IMR-90 (cell line): ENCODE measurements around the gene AFAP1L2. TPM values are rescaled to one million over a fixed set of nuclear protein-coding genes. Genes with fewer than 3 reads are reported as not detected.
A peak's percentile ranks its signal among the peaks of the same experiment; 100 is the strongest.

ENCODE experiments used
- ATAC-seq: fragments of 200-7000 bp; cut with Tn5 transposase; 2 replicates; pipeline ENCODE4 v1.9.1; 2020; ENCODE audit warnings: low read depth, mild to moderate bottlenecking, moderate library complexity
- BruUV-seq: library from RNA; stranded (reverse); fragments of 400-500 nt; replicated peaks from 2 replicates; lab custom pipeline; 2021; lab: Mats Ljungman, UMichigan
- CTCF ChIA-PET: fragments of 300-600 bp; formaldehyde crosslinking; extraction: SDS; loops from one replicate; lab custom pipeline; 2021; ENCODE audit warnings: antibody characterized with exemption; lab: Yijun Ruan, JAX
- POLR2A ChIA-PET: fragments of 300-600 bp; sonication (Branson Sonifier 250); formaldehyde crosslinking; loops from one replicate; lab custom pipeline; 2022; ENCODE audit warnings: antibody characterized with exemption; ENCODE audit not compliant: unreplicated experiment; lab: Charles Lee
- DNase-seq: peaks from one replicate; pipeline ENCODE4 v3.0.0; 2013
- H2AFZ ChIP-seq: replicated peaks from 2 replicates; pipeline ENCODE3; 2013; ENCODE audit warnings: low read length, mild to moderate bottlenecking; ENCODE audit not compliant: poor library complexity
- H2AK5ac ChIP-seq: 2 replicates; pipeline ENCODE4 v1.6.1; 2013; ENCODE audit warnings: low read depth, low read length, inconsistent platforms
- H2AK9ac ChIP-seq: replicated peaks from 2 replicates; pipeline ENCODE3; 2013; ENCODE audit warnings: mild to moderate bottlenecking, low read depth, low read length, moderate library complexity; ENCODE audit not compliant: poor library complexity
- H2BK120ac ChIP-seq: 2 replicates; pipeline ENCODE4 v1.6.1; 2013; ENCODE audit warnings: low read depth, low read length, inconsistent platforms
- H2BK15ac ChIP-seq: 3 replicates; pipeline ENCODE4 v1.6.1; 2013; ENCODE audit warnings: low read depth, low read length, inconsistent platforms
- H2BK20ac ChIP-seq: 2 replicates; pipeline ENCODE4 v1.6.1; 2013; ENCODE audit warnings: low read depth, mild to moderate bottlenecking, inconsistent platforms, low read length, moderate library complexity
- H2BK5ac ChIP-seq: 2 replicates; pipeline ENCODE4 v1.6.1; 2013; ENCODE audit warnings: mild to moderate bottlenecking, low read depth, low read length, inconsistent platforms; ENCODE audit not compliant: poor library complexity, severe bottlenecking
- H3K14ac ChIP-seq: replicated peaks from 2 replicates; pipeline ENCODE4 v1.6.1; 2013; ENCODE audit warnings: low read depth, low read length, inconsistent platforms
- H3K18ac ChIP-seq: 2 replicates; pipeline ENCODE4 v1.6.1; 2013; ENCODE audit warnings: low read depth, low read length, control low read depth
- H3K23ac ChIP-seq: 2 replicates; pipeline ENCODE4 v1.6.1; 2013; ENCODE audit warnings: low read depth, low read length, inconsistent platforms
- H3K27ac ChIP-seq: 2 replicates; pipeline ENCODE4 v1.5.1; 2013; ENCODE audit warnings: mild to moderate bottlenecking, control low read depth, low read length; ENCODE audit not compliant: insufficient read depth
- H3K27me3 ChIP-seq: 2 replicates; pipeline ENCODE4 v1.6.1; 2013; ENCODE audit warnings: low read length; ENCODE audit not compliant: control insufficient read depth, insufficient read depth
- H3K36me3 ChIP-seq: 2 replicates; pipeline ENCODE4 v1.6.1; 2013; ENCODE audit warnings: low read length, mixed read lengths; ENCODE audit not compliant: control insufficient read depth, insufficient read depth
- H3K4ac ChIP-seq: 2 replicates; pipeline ENCODE4 v1.6.1; 2013; ENCODE audit warnings: low read depth, low read length, inconsistent platforms
- H3K4me1 ChIP-seq: 2 replicates; pipeline ENCODE4 v1.6.1; 2013; ENCODE audit warnings: low read length, mixed read lengths; ENCODE audit not compliant: control insufficient read depth, insufficient read depth
- H3K4me2 ChIP-seq: 2 replicates; pipeline ENCODE4 v1.6.1; 2013; ENCODE audit warnings: low read depth, mild to moderate bottlenecking, control low read depth, low read length, moderate library complexity
- H3K4me3 ChIP-seq: 2 replicates; pipeline ENCODE4 v1.5.1; 2013; ENCODE audit warnings: low read depth, mild to moderate bottlenecking, control low read depth, low read length, moderate library complexity; ENCODE audit not compliant: insufficient read depth
- H3K56ac ChIP-seq: 2 replicates; pipeline ENCODE4 v1.6.1; 2013; ENCODE audit warnings: low read length, inconsistent platforms; ENCODE audit not compliant: insufficient read depth; ENCODE audit errors: extremely low read depth
- H3K79me1 ChIP-seq, 2 experiments: 2 replicates each; pipeline ENCODE4 v1.6.1; 2013; ENCODE audit warnings: low read length in 2 of 2, inconsistent platforms in 1 of 2, low read depth in 1 of 2
- H3K9ac ChIP-seq: 2 replicates; pipeline ENCODE4 v1.6.1; 2013; ENCODE audit warnings: low read depth, low read length, control low read depth
- H3K9me1 ChIP-seq: 2 replicates; pipeline ENCODE4 v1.6.1; 2013; ENCODE audit warnings: low read length, inconsistent platforms; ENCODE audit not compliant: insufficient read depth
- H3K9me3 ChIP-seq: 2 replicates; pipeline ENCODE4 v1.6.1; 2013; ENCODE audit warnings: low read length; ENCODE audit not compliant: control insufficient read depth, insufficient read depth
- H4K20me1 ChIP-seq: 2 replicates; pipeline ENCODE4 v1.6.1; 2013; ENCODE audit warnings: low read length, inconsistent platforms; ENCODE audit not compliant: insufficient read depth
- H4K5ac ChIP-seq: 2 replicates; pipeline ENCODE4 v1.6.1; 2013; ENCODE audit warnings: mild to moderate bottlenecking, low read depth, low read length, control low read depth
- H4K8ac ChIP-seq, 2 experiments: 2 replicates each; pipeline ENCODE4 v1.6.1; 2013; ENCODE audit warnings: low read depth in 2 of 2, low read length in 2 of 2, control low read depth in 1 of 2, inconsistent platforms in 1 of 2
- H4K91ac ChIP-seq: 2 replicates; pipeline ENCODE4 v1.6.1; 2013; ENCODE audit warnings: low read depth, low read length, inconsistent platforms; ENCODE audit not compliant: insufficient read depth
- BHLHE40 ChIP-seq: fragments of 150-350 bp; IDR thresholded peaks from 2 replicates; pipeline ENCODE4 v1.6.1; 2016; ENCODE audit warnings: mild to moderate bottlenecking, low read depth, low read length
- CEBPB ChIP-seq: IDR thresholded peaks from 2 replicates; pipeline ENCODE4 v1.6.1; 2012; ENCODE audit warnings: low read depth, low read length, improper control_type of control experiment
- CHD1 ChIP-seq: IDR thresholded peaks from 2 replicates; pipeline ENCODE4 v1.6.1; 2012; ENCODE audit warnings: low read depth, low read length, improper control_type of control experiment
- ELK1 ChIP-seq: fragments of 150-350 bp; IDR thresholded peaks from 2 replicates; pipeline ENCODE4 v1.6.1; 2016; ENCODE audit warnings: low read depth, mild to moderate bottlenecking, low read length, moderate library complexity, borderline replicate concordance
- MAZ ChIP-seq: IDR thresholded peaks from 2 replicates; pipeline ENCODE4 v1.6.1; 2012; ENCODE audit warnings: low read depth, mild to moderate bottlenecking, low read length, improper control_type of control experiment, moderate library complexity, borderline replicate concordance
- MXI1 ChIP-seq: IDR thresholded peaks from 2 replicates; pipeline ENCODE4 v1.6.1; 2012; ENCODE audit warnings: low read depth, mild to moderate bottlenecking, low read length, moderate library complexity, borderline replicate concordance
- NFE2L2 ChIP-seq: fragments of 150-350 bp; IDR thresholded peaks from 2 replicates; pipeline ENCODE4 v1.6.1; 2016; ENCODE audit warnings: low read depth, mild to moderate bottlenecking, low read length
- RAD21 ChIP-seq: IDR thresholded peaks from 2 replicates; pipeline ENCODE4 v1.6.1; 2012; ENCODE audit warnings: low read length, improper control_type of control experiment
- RCOR1 ChIP-seq: IDR thresholded peaks from 2 replicates; pipeline ENCODE4 v1.6.1; 2012; ENCODE audit warnings: mild to moderate bottlenecking, low read length, improper control_type of control experiment; ENCODE audit not compliant: insufficient replicate concordance
- RFX5 ChIP-seq: IDR thresholded peaks from 2 replicates; pipeline ENCODE4 v1.8.0; 2012; ENCODE audit warnings: low read depth, mild to moderate bottlenecking, low read length, moderate library complexity
- SMC3 ChIP-seq: fragments of 150-350 bp; IDR thresholded peaks from 2 replicates; pipeline ENCODE4 v1.6.1; 2016; ENCODE audit warnings: low read depth, mild to moderate bottlenecking, antibody characterized with exemption, low read length, moderate library complexity
- WGBS, 2 experiments: methylation state at CpG; one replicate each; pipeline versions ENCODE4 v1.1.5 to v1.1.7; 2013; ENCODE audit warnings: missing lambda C conversion rate in 2 of 2; ENCODE audit not compliant: insufficient read length in 1 of 2; ENCODE audit errors: extremely low coverage in 2 of 2; 5-methylcytosine and 5-hydroxymethylcytosine counted together
- dilution Hi-C: fragments of 300-500 bp; cut with HindIII; formaldehyde crosslinking; loops from one replicate; pipeline ENCODE4 v1.14.3; 2018; ENCODE audit warnings: low sequenced_read_pairs; ENCODE audit not compliant: unreplicated experiment
- in situ Hi-C: fragments of 300-500 bp; cut with MboI; formaldehyde crosslinking; loops from 3 replicates; pipeline ENCODE4 v1.14.3; 2019; ENCODE audit warnings: low sequenced_read_pairs, inconsistent platforms, mixed read lengths
- intact Hi-C: fragments of 100-400 bp; cut with micrococcal nuclease; formaldehyde crosslinking; loops from 2 replicates; pipeline ENCODE4 v1.10.0; 2022
- polyA plus RNA-seq, 3 experiments: library from polyadenylated mRNA; depleted of rRNA; stranded (reverse); fragments of >200 nt; gene quantifications; 2 replicates each; pipeline ENCODE4 v1.2.3, GENCODE V29; 2012; ENCODE audit warnings: low replicate concordance in 1 of 3
- total RNA-seq: library from RNA; depleted of rRNA; stranded (reverse); fragments of >200 nt; gene quantifications from 2 replicates; pipeline ENCODE4 v1.2.3, GENCODE V29; 2012

Gene AFAP1L2
- total and polyA plus RNA-seq, 2 of the 4 experiments (the other 2 are of a cell fraction): under 0.01 to 0.10 TPM

- Histone ChIP-seq H4K8ac (no peak overlapping the region), H4K20me1 (no peaks in the 10 kb centered on the region), H2AFZ (no peak overlapping the region), H3K9ac (no peak overlapping the region), H3K4me3 (no peak overlapping the region), H2BK15ac (no peak overlapping the region), H2BK120ac (no peak overlapping the region), H3K4me1 (peaks cover 5% of the 10 kb centered on the region; the same call in 1 of the 2 replicates), H3K56ac (no peak overlapping the region), H4K5ac (no peak overlapping the region), H3K4me2 (peak overlapping the region; percentile 0; the same call in 1 of the 2 replicates), H3K27ac (peak overlapping the region; percentile 47; the same call in 1 of the 2 replicates), H3K36me3 (no peaks in the 10 kb centered on the region), H4K91ac (no peak overlapping the region), H2BK5ac (no peak overlapping the region), H3K9me1 (no peaks in the 10 kb centered on the region), H3K23ac (no peak overlapping the region), H2AK5ac (no peak overlapping the region), H3K79me1 (no peaks in the 10 kb centered on the region), H3K9me3 (no peaks in the 10 kb centered on the region), H3K14ac (no peak overlapping the region), H3K27me3 (peaks cover 3% of the 10 kb centered on the region), H2AK9ac (no peak overlapping the region), H3K4ac (no peak overlapping the region), H2BK20ac (no peak overlapping the region), H3K18ac (no peak overlapping the region; the same call in 1 of the 2 replicates)
- intact Hi-C loops (no loop called here), in situ Hi-C loops (no loop called here), dilution Hi-C loops (no loop called here)
- ATAC-seq (peak; percentile 66), DNase-seq (no peak)
- WGBS, 2 experiments: 0% methylated on average over 1 of the region's 6 CpGs; no CpG with 5 or more reads in 1 of the 2 experiments
- POLR2A ChIA-PET: no interaction called here
- CTCF ChIA-PET: no interaction called here
- TF ChIP-seq ELK1 (no peak), MAZ (no peak), CEBPB (no peak), RFX5 (no peak), RCOR1 (no peak), CHD1 (no peak), NFE2L2 (no peak), BHLHE40 (no peak), SMC3 (no peak), RAD21 (no peak), MXI1 (no peak)
- BruUV-seq: no TSS peak
These were observed 54.6 kb downstream of the AFAP1L2 start for GRCh38 chr10:114349522-114350215.
